Peyer's patch (tissue), 4 donors: ENCODE data around the gene SP9.

Experiments used
- CTCF ChIP-seq, 6 experiments: fragments of 450-650 bp in 4 of 6; fragments of 200-600 bp in 2 of 6; sonication (generic) in 1 of 6; IDR thresholded peaks; one replicate each; pipeline ENCODE4 v1.5.1; 2017 to 2019; ENCODE audit warnings: antibody characterized with exemption in 6 of 6, mild to moderate bottlenecking in 3 of 6, moderate library complexity in 1 of 6
- POLR2A ChIP-seq, 2 donors: fragments of 450-650 bp; IDR thresholded peaks; one replicate each; pipeline ENCODE4 v1.5.1; 2017; ENCODE audit warnings: antibody characterized with exemption in 2 of 2, mild to moderate bottlenecking in 2 of 2, moderate library complexity in 2 of 2

- TF ChIP-seq CTCF (IDR thresholded peaks at IDR 0.05) (no peak), POLR2A (IDR thresholded peaks at IDR 0.05) (no peak)
Measured at GRCh38 chr2:174339561-174340399, 5.0 kb downstream of the SP9 start.
